ENCODE results near the gene KCNQ1OT1.

The KCNQ1OT1 gene

GRCh38 chr11:2719831-2720590 lies 20.2 kb upstream of the KCNQ1OT1 start:
- DNase-seq, result no peak

GRCh38 chr11:2718817-2719438 lies 19.1 kb upstream of the KCNQ1OT1 start:
- DNase-seq, result no peak

- no peak for DNase-seq
Observed at GRCh38 chr11:2717561-2718325, 17.9 kb upstream of the KCNQ1OT1 start.

GRCh38 chr11:2716376-2717095 lies 16.7 kb upstream of the KCNQ1OT1 start:
- DNase-seq, result no peak

GRCh38 chr11:2715716-2716350 lies 16.0 kb upstream of the KCNQ1OT1 start:
- DNase-seq, result no peak

GRCh38 chr11:2714871-2715270 lies 15.1 kb upstream of the KCNQ1OT1 start:
- no peak for DNase-seq

- no peak for DNase-seq
Observed at GRCh38 chr11:2714463-2714800, 14.6 kb upstream of the KCNQ1OT1 start.

GRCh38 chr11:2713661-2714462 lies 14.1 kb upstream of the KCNQ1OT1 start:
- no peak for DNase-seq

- no peak for DNase-seq
Observed at GRCh38 chr11:2713094-2713493, 13.3 kb upstream of the KCNQ1OT1 start.

GRCh38 chr11:2711161-2711560 lies 11.4 kb upstream of the KCNQ1OT1 start:
- DNase-seq, result no peak

- DNase-seq, result no peak
Observed at GRCh38 chr11:2709429-2709828, 9.6 kb upstream of the KCNQ1OT1 start.

- DNase-seq, result no peak
Observed at GRCh38 chr11:2708757-2709281, 9.0 kb upstream of the KCNQ1OT1 start.

GRCh38 chr11:2708151-2708581 lies 8.4 kb upstream of the KCNQ1OT1 start:
- no peak for DNase-seq

GRCh38 chr11:2707736-2708135 lies 7.9 kb upstream of the KCNQ1OT1 start:
- no peak for DNase-seq

GRCh38 chr11:2706321-2706720 lies 6.5 kb upstream of the KCNQ1OT1 start:
- DNase-seq, result no peak

- no peak for DNase-seq
Observed at GRCh38 chr11:2704896-2705606, 5.3 kb upstream of the KCNQ1OT1 start.

GRCh38 chr11:2704356-2704755 lies 4.6 kb upstream of the KCNQ1OT1 start:
- DNase-seq, result no peak

- DNase-seq, result no peak
Observed at GRCh38 chr11:2703363-2704141, 3.8 kb upstream of the KCNQ1OT1 start.

- DNase-seq, result no peak
Observed at GRCh38 chr11:2702771-2703362, 3.1 kb upstream of the KCNQ1OT1 start.

Measured in activated CD4-positive, alpha-beta T cell treated with anti-CD3 and anti-CD28 coated beads, Interleukin-2, Interleukin-6, amounts not matched to agents 100 ng/mL and 50 ng/mL, durations not matched to agents 16 hours and 8 hours (primary cell).